ENCODE results near the gene FRS3. TPM values are rescaled to one million over a fixed set of nuclear protein-coding genes. Genes with fewer than 3 reads are reported as not detected.

FRS3 gene
- total and polyA plus RNA-seq, 2 of the 13 experiments (the other 11 are each of a cell fraction or from before 2014, with no cell fraction given): 3.0 to 7.4 TPM

DNA sequence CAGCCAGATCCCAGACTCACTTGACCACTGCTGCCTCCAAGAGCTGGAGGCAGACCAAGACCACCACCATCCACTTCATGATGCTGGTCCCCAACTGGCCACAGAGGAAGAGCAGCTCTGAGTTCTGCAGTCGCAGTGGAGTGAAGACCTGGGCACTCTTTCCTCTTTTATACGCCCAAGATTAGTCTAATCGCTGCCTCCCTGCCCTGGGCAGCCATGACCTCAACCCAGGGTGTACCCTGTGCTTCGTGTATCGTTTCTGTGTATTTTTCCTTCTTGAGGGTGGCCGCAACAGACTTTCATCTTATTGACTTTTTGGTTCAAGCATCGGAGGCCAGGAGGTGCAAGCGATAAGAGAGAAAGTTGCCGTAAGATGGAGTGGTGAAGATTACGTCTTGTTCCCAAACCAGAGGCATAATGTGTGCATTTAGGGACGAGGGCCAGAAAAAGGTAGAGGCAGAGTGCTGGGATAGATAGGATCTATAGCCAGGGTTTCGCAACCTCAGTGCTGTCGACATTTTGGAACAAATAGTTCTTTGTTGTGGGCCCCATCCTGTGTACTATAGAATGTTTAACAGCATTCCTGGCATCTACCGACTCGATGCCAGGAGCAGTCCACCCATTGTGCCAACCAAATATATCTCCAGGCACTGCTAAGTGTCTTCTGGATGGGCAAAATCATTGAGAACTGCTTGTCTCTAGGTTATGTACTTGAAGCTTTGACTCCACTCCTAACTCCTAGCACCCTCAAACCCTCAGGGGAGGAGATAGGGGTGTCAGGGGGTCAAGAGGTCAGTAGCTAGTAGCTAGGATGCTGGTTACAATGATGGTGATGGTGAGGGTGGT is 32.2 kb downstream of the FRS3 start, which contains the start of gene PGC (continued):
- TF ChIP-seq, protein P1, sequence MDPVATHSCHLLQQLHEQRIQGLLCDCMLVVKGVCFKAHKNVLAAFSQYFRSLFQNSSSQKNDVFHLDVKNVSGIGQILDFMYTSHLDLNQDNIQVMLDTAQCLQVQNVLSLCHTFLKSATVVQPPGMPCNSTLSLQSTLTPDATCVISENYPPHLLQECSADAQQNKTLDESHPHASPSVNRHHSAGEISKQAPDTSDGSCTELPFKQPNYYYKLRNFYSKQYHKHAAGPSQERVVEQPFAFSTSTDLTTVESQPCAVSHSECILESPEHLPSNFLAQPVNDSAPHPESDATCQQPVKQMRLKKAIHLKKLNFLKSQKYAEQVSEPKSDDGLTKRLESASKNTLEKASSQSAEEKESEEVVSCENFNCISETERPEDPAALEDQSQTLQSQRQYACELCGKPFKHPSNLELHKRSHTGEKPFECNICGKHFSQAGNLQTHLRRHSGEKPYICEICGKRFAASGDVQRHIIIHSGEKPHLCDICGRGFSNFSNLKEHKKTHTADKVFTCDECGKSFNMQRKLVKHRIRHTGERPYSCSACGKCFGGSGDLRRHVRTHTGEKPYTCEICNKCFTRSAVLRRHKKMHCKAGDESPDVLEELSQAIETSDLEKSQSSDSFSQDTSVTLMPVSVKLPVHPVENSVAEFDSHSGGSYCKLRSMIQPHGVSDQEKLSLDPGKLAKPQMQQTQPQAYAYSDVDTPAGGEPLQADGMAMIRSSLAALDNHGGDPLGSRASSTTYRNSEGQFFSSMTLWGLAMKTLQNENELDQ (CRISPR knock-in tag; IDR thresholded peaks at IDR 0.05; ENCODE audit: borderline replicate concordance): no peak
- TF ChIP-seq CC2D1A (CRISPR knock-in tag; IDR thresholded peaks at IDR 0.05) (peak; percentile 84; the same call in 1 of the 2 replicates), HOXA3 (CRISPR knock-in tag; IDR thresholded peaks at IDR 0.05) (peak; percentile 93), REL (CRISPR knock-in tag; conservative IDR thresholded peaks at IDR 0.05) (no peak), ZFP36L2 (CRISPR knock-in tag; IDR thresholded peaks at IDR 0.05) (no peak), SP4 (CRISPR knock-in tag; IDR thresholded peaks at IDR 0.05) (peak; percentile 33), HDAC1 (CRISPR knock-in tag; IDR thresholded peaks at IDR 0.05) (peak; percentile 96), MTF1 (CRISPR knock-in tag; IDR thresholded peaks at IDR 0.05) (no peak), ZFAT (CRISPR knock-in tag; conservative IDR thresholded peaks at IDR 0.05) (no peak), ZNF550 (CRISPR knock-in tag; IDR thresholded peaks at IDR 0.05; ENCODE audit: borderline replicate concordance) (no peak), ZNF788 (CRISPR knock-in tag; IDR thresholded peaks at IDR 0.05; ENCODE audit: borderline replicate concordance) (peak; percentile 94), HES4 (CRISPR knock-in tag; IDR thresholded peaks at IDR 0.05; ENCODE audit: borderline replicate concordance) (no peak), SUZ12 (IDR thresholded peaks at IDR 0.05; ENCODE audit: low read depth, low read length) (no peak), NR2F6 (IDR thresholded peaks at IDR 0.05) (peak; percentile 94), NR2F6 (CRISPR knock-in tag; IDR thresholded peaks at IDR 0.05) (peak; percentile 88)
- TF ChIP-seq, protein P2, sequence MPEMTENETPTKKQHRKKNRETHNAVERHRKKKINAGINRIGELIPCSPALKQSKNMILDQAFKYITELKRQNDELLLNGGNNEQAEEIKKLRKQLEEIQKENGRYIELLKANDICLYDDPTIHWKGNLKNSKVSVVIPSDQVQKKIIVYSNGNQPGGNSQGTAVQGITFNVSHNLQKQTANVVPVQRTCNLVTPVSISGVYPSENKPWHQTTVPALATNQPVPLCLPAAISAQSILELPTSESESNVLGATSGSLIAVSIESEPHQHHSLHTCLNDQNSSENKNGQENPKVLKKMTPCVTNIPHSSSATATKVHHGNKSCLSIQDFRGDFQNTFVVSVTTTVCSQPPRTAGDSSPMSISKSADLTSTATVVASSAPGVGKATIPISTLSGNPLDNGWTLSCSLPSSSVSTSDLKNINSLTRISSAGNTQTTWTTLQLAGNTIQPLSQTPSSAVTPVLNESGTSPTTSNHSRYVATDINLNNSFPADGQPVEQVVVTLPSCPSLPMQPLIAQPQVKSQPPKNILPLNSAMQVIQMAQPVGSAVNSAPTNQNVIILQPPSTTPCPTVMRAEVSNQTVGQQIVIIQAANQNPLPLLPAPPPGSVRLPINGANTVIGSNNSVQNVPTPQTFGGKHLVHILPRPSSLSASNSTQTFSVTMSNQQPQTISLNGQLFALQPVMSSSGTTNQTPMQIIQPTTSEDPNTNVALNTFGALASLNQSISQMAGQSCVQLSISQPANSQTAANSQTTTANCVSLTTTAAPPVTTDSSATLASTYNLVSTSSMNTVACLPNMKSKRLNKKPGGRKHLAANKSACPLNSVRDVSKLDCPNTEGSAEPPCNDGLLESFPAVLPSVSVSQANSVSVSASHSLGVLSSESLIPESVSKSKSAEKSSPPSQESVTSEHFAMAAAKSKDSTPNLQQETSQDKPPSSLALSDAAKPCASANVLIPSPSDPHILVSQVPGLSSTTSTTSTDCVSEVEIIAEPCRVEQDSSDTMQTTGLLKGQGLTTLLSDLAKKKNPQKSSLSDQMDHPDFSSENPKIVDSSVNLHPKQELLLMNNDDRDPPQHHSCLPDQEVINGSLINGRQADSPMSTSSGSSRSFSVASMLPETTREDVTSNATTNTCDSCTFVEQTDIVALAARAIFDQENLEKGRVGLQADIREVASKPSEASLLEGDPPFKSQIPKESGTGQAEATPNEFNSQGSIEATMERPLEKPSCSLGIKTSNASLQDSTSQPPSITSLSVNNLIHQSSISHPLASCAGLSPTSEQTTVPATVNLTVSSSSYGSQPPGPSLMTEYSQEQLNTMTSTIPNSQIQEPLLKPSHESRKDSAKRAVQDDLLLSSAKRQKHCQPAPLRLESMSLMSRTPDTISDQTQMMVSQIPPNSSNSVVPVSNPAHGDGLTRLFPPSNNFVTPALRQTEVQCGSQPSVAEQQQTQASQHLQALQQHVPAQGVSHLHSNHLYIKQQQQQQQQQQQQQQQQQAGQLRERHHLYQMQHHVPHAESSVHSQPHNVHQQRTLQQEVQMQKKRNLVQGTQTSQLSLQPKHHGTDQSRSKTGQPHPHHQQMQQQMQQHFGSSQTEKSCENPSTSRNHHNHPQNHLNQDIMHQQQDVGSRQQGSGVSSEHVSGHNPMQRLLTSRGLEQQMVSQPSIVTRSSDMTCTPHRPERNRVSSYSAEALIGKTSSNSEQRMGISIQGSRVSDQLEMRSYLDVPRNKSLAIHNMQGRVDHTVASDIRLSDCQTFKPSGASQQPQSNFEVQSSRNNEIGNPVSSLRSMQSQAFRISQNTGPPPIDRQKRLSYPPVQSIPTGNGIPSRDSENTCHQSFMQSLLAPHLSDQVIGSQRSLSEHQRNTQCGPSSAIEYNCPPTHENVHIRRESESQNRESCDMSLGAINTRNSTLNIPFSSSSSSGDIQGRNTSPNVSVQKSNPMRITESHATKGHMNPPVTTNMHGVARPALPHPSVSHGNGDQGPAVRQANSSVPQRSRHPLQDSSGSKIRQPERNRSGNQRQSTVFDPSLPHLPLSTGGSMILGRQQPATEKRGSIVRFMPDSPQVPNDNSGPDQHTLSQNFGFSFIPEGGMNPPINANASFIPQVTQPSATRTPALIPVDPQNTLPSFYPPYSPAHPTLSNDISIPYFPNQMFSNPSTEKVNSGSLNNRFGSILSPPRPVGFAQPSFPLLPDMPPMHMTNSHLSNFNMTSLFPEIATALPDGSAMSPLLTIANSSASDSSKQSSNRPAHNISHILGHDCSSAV (CRISPR knock-in tag; IDR thresholded peaks at IDR 0.05; ENCODE audit: borderline replicate concordance): no peak
- TF ChIP-seq, protein P3, sequence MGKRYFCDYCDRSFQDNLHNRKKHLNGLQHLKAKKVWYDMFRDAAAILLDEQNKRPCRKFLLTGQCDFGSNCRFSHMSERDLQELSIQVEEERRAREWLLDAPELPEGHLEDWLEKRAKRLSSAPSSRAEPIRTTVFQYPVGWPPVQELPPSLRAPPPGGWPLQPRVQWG (CRISPR knock-in tag; IDR thresholded peaks at IDR 0.05; ENCODE audit: borderline replicate concordance, low read depth): no peak
- TF ChIP-seq, protein P4, sequence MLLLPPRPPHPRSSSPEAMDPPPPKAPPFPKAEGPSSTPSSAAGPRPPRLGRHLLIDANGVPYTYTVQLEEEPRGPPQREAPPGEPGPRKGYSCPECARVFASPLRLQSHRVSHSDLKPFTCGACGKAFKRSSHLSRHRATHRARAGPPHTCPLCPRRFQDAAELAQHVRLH (CRISPR knock-in tag; IDR thresholded peaks at IDR 0.05; ENCODE audit: borderline replicate concordance, low read depth): peak; percentile 77
